Esophagus muscularis mucosa (tissue), 3 donors: ENCODE results near the gene PLD2.

Experiments used
- POLR2A ChIP-seq: fragments of 450-650 bp; IDR thresholded peaks from one replicate; pipeline ENCODE4 v1.6.1; 2017; ENCODE audit warnings: antibody characterized with exemption, moderate library complexity, mild to moderate bottlenecking, low read depth
- TF ChIP-seq, protein P1 (sequence below), 3 experiments: fragments of 200-600 bp in 2 of 3; fragments of 450-650 bp in 1 of 3; sonication (generic) in 2 of 3; IDR thresholded peaks; one replicate each; pipeline ENCODE4 v1.5.1; 2017 to 2019; ENCODE audit warnings: antibody characterized with exemption in 3 of 3, mild to moderate bottlenecking in 2 of 3, moderate library complexity in 1 of 3

DNA sequence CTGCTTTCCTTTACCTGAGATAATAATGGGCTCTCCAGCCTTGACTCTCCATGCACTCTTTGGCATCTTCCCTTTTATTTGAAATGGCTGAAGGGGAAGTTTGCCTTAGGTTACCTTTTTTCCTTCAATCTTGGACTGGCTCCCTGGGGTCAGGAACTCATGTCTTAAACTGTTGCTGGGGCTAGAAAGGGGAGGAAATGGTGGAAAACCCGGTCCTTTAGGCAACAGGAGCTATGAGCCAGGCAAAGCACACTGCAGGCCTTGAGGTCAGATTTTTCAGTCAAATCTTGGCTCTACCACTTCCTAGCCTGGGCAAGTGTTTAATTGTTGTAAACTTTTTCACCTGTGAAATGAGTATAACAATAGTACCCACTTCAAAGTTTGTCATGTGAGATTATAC, 56.4 kb downstream of the PLD2 start:
- TF ChIP-seq, protein P1, sequence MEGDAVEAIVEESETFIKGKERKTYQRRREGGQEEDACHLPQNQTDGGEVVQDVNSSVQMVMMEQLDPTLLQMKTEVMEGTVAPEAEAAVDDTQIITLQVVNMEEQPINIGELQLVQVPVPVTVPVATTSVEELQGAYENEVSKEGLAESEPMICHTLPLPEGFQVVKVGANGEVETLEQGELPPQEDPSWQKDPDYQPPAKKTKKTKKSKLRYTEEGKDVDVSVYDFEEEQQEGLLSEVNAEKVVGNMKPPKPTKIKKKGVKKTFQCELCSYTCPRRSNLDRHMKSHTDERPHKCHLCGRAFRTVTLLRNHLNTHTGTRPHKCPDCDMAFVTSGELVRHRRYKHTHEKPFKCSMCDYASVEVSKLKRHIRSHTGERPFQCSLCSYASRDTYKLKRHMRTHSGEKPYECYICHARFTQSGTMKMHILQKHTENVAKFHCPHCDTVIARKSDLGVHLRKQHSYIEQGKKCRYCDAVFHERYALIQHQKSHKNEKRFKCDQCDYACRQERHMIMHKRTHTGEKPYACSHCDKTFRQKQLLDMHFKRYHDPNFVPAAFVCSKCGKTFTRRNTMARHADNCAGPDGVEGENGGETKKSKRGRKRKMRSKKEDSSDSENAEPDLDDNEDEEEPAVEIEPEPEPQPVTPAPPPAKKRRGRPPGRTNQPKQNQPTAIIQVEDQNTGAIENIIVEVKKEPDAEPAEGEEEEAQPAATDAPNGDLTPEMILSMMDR (IDR thresholded peaks at IDR 0.05) = no peak
- TF ChIP-seq POLR2A = no peak
